ENCODE results near the gene CFAP97D1.
"Not testable (repeated sequence)": the region's sequence is repeated elsewhere in the genome, so short reads cannot be mapped to it uniquely, and the experiment has no call there.

The CFAP97D1 gene

GRCh38 chr17:43768943-43769342, 11.3 kb upstream of the CFAP97D1 start:
- DNase-seq = no peak

- no peak for DNase-seq
These were observed 10.8 kb upstream of the CFAP97D1 start for GRCh38 chr17:43769426-43769825.

- DNase-seq = no peak
These were observed 10.4 kb upstream of the CFAP97D1 start for GRCh38 chr17:43769859-43770258.

GRCh38 chr17:43770957-43771356, 9.3 kb upstream of the CFAP97D1 start:
- DNase-seq = no peak

GRCh38 chr17:43771463-43771862, 8.8 kb upstream of the CFAP97D1 start:
- no peak for DNase-seq

GRCh38 chr17:43772877-43773648, 7.2 kb upstream of the CFAP97D1 start:
- no peak for DNase-seq

GRCh38 chr17:43774304-43775250, 5.7 kb upstream of the CFAP97D1 start:
- DNase-seq = no peak

- DNase-seq = peak; percentile 41
These were observed 1.7 kb upstream of the CFAP97D1 start, which contains the start of gene DUSP3 for GRCh38 chr17:43778337-43779144. DUSP3 (minus strand) TSS chr17:43778977; CDS start chr17:43778924, 53 bp downstream.

GRCh38 chr17:43779145-43780125, 800 bp upstream of the CFAP97D1 start:
- DNase-seq = no peak

- DNase-seq = no peak
These were observed 2.9 kb downstream of the CFAP97D1 start for GRCh38 chr17:43782913-43783680.

- no peak for DNase-seq
These were observed 3.8 kb downstream of the CFAP97D1 start for GRCh38 chr17:43784068-43784467.

- no peak for DNase-seq
These were observed 4.4 kb downstream of the CFAP97D1 start for GRCh38 chr17:43784628-43785101.

- DNase-seq = no peak
These were observed 7.5 kb downstream of the CFAP97D1 start for GRCh38 chr17:43787728-43788127.

- no peak for DNase-seq
These were observed 8.3 kb downstream of the CFAP97D1 start for GRCh38 chr17:43788540-43788939.

GRCh38 chr17:43789482-43789881, 9.2 kb downstream of the CFAP97D1 start:
- no peak for DNase-seq

- DNase-seq = no peak
These were observed 10.2 kb downstream of the CFAP97D1 start for GRCh38 chr17:43790311-43790940.

GRCh38 chr17:43791589-43791988, 11.4 kb downstream of the CFAP97D1 start:
- DNase-seq = no peak

GRCh38 chr17:43792668-43793067, 12.4 kb downstream of the CFAP97D1 start:
- not testable (repeated sequence) for DNase-seq

- DNase-seq = not testable (repeated sequence)
These were observed 17.8 kb downstream of the CFAP97D1 start for GRCh38 chr17:43798024-43798423.

- DNase-seq = no peak
These were observed 18.8 kb downstream of the CFAP97D1 start for GRCh38 chr17:43799047-43799446.

Data from NCI-H2107 (cell line).